ENCODE data around the gene CXCR1. TPM values are rescaled to one million over a fixed set of nuclear protein-coding genes. Genes with fewer than 3 reads are reported as not detected.

Gene CXCR1
- 1 to 10 TPM in 1 of 4 donors, not detected in 3; 2.3 TPM for total RNA-seq

- TF ChIP-seq, protein P1, sequence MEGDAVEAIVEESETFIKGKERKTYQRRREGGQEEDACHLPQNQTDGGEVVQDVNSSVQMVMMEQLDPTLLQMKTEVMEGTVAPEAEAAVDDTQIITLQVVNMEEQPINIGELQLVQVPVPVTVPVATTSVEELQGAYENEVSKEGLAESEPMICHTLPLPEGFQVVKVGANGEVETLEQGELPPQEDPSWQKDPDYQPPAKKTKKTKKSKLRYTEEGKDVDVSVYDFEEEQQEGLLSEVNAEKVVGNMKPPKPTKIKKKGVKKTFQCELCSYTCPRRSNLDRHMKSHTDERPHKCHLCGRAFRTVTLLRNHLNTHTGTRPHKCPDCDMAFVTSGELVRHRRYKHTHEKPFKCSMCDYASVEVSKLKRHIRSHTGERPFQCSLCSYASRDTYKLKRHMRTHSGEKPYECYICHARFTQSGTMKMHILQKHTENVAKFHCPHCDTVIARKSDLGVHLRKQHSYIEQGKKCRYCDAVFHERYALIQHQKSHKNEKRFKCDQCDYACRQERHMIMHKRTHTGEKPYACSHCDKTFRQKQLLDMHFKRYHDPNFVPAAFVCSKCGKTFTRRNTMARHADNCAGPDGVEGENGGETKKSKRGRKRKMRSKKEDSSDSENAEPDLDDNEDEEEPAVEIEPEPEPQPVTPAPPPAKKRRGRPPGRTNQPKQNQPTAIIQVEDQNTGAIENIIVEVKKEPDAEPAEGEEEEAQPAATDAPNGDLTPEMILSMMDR (IDR thresholded peaks at IDR 0.05; ENCODE audit: low read depth) = no peak
Observed at GRCh38 chr2:218166791-218167190, at the start of gene CXCR1. Gene CXCR1, minus strand, starts transcription at chr2:218166962. Its CDS starts 1,751 bp downstream, at chr2:218165211.

DNA sequence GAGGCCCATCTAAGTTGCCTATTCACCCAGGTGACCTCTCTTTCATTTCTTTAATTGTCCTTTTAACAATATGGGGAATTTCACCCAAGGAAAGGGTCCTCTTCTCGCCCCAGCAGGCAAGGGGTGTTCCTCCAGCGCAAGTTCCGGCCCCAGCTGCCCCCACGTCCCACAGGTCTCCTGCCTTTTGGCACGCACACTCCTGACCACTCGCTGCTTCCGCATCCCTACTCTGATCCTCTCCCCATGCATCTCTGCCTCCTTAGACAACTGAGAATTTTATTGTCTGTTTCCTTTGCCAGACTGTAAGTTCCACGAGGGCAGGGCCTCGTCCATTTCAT, 49.5 kb upstream of the CXCR1 start:
- TF ChIP-seq, protein P1 (IDR thresholded peaks at IDR 0.05; ENCODE audit: low read depth) = no peak

DNA sequence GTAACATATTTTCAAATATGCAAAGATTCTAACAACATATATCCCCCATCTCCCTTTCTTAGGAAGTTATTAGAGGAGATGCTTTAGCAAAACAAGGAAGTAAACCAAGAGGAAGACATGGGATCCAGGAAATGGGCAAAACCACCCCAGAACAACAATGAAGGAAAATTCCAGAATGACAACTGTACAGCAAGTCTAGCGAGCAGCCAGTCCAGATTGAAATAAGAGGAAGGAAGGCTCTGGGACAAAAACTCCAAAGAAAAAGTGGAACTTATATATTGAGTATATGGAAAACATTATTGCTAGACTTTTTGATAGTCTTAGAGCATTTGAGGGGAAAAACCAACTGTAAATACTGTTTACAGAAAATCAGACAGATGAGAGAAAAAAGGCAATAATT, 47.4 kb upstream of the CXCR1 start:
- TF ChIP-seq, protein P1 (IDR thresholded peaks at IDR 0.05; ENCODE audit: low read depth) = no peak

GRCh38 chr2:218209078-218209477, 42.3 kb upstream of the CXCR1 start:
- TF ChIP-seq, protein P1 (IDR thresholded peaks at IDR 0.05; ENCODE audit: low read depth) = no peak

- TF ChIP-seq, protein P1 (IDR thresholded peaks at IDR 0.05; ENCODE audit: low read depth) = no peak
Observed at GRCh38 chr2:218202266-218202665, 35.5 kb upstream of the CXCR1 start.

GRCh38 chr2:218196974-218197373, 30.2 kb upstream of the CXCR1 start:
- TF ChIP-seq, protein P1 (IDR thresholded peaks at IDR 0.05; ENCODE audit: low read depth) = no peak

- TF ChIP-seq, protein P1 (IDR thresholded peaks at IDR 0.05; ENCODE audit: low read depth) = no peak
Observed at GRCh38 chr2:218194880-218195279, 28.1 kb upstream of the CXCR1 start.

Data from subcutaneous adipose tissue (tissue), 4 donors.